HCT116 (cell line): ENCODE data around the gene RBM39.

ENCODE experiments used
- POLR2A ChIP-seq: IDR thresholded peaks from 2 replicates; pipeline ENCODE4 v1.7.0; 2011; ENCODE audit warnings: borderline replicate concordance; ENCODE audit not compliant: insufficient read depth, insufficient read length; ENCODE audit errors: extremely low read depth
- POLR2AphosphoS5 ChIP-seq: IDR thresholded peaks from 2 replicates; pipeline ENCODE4 v1.6.1; 2011; ENCODE audit warnings: mild to moderate bottlenecking, low read depth, low read length, moderate library complexity
- TF ChIP-seq, protein P1 (sequence below), 3 experiments: fragments of 200-600 bp in 1 of 3; sonication (generic) in 1 of 3; IDR thresholded peaks in 2 of 3; conservative IDR thresholded peaks in 1 of 3; 2 replicates each; pipeline ENCODE4 v1.5.1; 2012 to 2017; ENCODE audit warnings: low read depth in 2 of 3, low read length in 2 of 3, antibody characterized with exemption in 1 of 3, borderline replicate concordance in 1 of 3, control low read depth in 1 of 3, mild to moderate bottlenecking in 1 of 3, mixed read lengths in 1 of 3, mixed run types in 1 of 3, moderate library complexity in 1 of 3; ENCODE audit not compliant: insufficient read depth in 1 of 3
- TF ChIP-seq, protein P2 (sequence below): IDR thresholded peaks from 2 replicates; pipeline ENCODE4 v1.6.1; 2012

DNA sequence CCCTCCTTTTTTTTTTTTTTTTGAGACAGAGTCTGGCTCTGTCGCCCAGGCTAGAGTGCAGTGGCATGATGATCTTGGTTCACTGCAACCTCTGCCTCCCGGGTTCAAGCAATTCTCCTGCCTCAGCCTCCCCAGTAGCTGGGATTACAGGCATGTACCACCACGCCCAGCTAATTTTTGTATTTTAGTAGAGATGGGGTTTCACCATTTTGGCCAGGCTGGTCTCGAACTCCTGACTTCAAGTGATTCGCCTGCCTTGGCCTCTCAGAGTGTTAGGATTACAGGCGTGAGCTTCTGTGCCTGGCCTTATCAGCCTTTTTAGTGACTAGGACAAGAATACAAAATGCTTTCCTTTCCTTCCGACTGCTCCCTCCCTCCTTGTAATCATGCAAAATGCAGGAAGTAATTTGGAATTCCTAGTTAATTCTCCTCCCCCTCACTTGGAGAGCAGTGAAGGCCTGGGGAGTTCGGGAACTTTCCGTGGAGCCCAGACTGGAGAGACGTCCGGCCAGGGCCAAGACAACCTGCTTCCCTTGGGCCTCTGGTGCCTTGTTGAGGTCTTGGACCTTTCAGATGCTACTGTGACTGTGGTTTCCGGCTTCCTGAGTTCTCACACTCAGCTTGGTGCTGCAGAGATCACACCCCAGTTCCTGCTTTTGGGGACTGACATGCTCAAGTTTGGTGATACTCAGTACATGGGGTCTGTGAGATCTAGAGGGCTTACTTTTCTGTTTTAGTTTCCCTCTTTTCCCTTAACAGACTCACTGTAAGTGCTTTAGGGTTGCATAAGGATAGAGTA, 25.8 kb upstream of the RBM39 start:
- TF ChIP-seq, protein P1, sequence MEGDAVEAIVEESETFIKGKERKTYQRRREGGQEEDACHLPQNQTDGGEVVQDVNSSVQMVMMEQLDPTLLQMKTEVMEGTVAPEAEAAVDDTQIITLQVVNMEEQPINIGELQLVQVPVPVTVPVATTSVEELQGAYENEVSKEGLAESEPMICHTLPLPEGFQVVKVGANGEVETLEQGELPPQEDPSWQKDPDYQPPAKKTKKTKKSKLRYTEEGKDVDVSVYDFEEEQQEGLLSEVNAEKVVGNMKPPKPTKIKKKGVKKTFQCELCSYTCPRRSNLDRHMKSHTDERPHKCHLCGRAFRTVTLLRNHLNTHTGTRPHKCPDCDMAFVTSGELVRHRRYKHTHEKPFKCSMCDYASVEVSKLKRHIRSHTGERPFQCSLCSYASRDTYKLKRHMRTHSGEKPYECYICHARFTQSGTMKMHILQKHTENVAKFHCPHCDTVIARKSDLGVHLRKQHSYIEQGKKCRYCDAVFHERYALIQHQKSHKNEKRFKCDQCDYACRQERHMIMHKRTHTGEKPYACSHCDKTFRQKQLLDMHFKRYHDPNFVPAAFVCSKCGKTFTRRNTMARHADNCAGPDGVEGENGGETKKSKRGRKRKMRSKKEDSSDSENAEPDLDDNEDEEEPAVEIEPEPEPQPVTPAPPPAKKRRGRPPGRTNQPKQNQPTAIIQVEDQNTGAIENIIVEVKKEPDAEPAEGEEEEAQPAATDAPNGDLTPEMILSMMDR (IDR thresholded peaks at IDR 0.05 in 2 of 3, conservative IDR thresholded peaks at IDR 0.05 in 1 of 3; ENCODE audit: borderline replicate concordance in 1 of 3, insufficient read depth in 1 of 3, low read depth in 2 of 3, low read length in 2 of 3): no peak
- TF ChIP-seq POLR2AphosphoS5: no peak
- no peak for TF ChIP-seq POLR2A
- TF ChIP-seq, protein P2, sequence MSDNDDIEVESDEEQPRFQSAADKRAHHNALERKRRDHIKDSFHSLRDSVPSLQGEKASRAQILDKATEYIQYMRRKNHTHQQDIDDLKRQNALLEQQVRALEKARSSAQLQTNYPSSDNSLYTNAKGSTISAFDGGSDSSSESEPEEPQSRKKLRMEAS: no peak
